ENCODE results near the gene LRTM2.

LRTM2 gene

DNA sequence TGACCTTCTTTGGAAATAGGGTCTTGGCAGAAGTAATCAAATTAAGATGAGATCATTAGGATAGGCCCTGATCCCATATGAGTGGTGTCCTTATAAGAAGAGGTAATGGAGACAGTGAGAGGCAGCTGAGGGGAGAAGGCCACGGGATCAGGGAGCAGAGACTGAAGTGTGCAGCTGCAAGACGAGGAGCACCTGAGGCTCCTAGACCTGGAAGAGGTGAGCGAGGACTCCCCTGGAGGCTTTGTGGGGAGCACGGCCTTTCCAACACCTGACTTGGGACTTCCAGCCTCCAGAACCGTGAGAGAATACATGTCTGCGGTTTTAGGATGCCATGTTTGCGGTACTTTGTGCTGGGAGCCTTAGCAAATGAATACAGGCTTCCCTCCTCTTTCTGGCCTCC, 37.5 kb downstream of the LRTM2 start:
- FAIRE-seq (no peak), DNase-seq (ENCODE audit: insufficient read length, low spot score) (no peak)

- DNase-seq (ENCODE audit: insufficient read length, low spot score) (no peak), FAIRE-seq (no peak)
These were observed 38.1 kb downstream of the LRTM2 start for GRCh38 chr12:1858456-1858855.

DNA sequence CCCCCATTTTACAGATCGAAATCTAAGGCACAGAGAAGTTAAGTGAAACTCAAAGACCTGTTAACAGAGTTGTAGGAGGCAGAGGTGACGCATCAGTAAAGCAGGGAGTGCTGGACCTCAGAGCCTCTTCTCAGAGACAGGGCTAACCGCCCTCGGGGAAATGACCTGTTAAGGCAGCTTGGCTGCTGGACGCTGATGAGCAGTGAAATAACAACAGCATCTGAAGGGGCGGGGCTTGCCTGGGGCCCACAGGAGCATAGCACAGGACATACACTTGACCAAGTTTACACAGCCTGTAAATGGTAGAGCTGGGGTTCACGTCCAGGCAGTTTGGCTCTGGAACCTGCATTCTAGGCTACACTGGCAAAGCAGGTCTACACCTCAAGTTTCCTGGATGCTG, 39.3 kb downstream of the LRTM2 start:
- DNase-seq (ENCODE audit: insufficient read length, low spot score), result no peak
- FAIRE-seq, result no peak

DNA sequence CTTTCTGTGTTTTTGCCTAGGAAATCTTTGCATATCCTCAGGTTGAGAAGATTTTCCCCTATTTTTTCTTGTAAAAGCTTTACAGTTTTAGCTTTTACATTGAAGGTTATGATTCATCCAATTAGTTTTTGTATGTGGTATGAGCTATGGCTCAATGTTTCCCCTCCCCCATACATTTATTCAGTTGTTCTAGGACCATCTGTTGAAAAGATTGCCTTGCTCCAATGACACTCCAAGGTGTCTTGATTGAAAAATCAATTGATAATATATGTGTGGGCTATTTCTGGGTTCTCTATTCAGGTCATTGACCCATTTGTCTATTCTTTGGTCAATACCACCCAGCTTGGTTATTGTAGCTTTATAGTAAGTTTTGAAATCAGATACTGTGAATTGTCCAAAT, 42.6 kb downstream of the LRTM2 start:
- DNase-seq (ENCODE audit: insufficient read length, low spot score), result no peak
- FAIRE-seq, result no peak

DNA sequence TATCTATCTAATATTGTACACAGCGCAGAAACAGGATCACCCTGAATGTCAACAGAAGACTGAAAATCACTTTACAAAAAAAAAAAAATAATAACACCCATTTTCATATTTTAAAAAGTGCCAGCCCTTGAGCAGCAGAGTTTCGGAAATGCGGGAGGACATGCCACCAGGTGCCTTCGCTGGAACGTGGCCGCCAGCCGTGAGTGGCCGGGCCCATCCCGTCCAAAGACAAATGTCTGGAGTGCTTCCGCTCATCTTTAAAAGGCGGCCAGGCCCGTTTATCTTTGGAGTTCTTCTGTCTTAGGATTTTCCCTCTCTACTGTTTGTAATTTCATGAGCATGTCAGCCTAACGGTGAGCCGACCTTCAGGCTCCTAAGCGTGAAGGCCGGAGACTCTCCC, 43.5 kb downstream of the LRTM2 start:
- DNase-seq (ENCODE audit: insufficient read length, low spot score) (no peak), FAIRE-seq (no peak)

GRCh38 chr12:1864456-1864855, 44.1 kb downstream of the LRTM2 start:
- DNase-seq (ENCODE audit: insufficient read length, low spot score), result no peak
- no peak for FAIRE-seq

GRCh38 chr12:1864867-1865266, 44.5 kb downstream of the LRTM2 start:
- no peak for FAIRE-seq

GRCh38 chr12:1865284-1865866, 45.0 kb downstream of the LRTM2 start:
- DNase-seq (ENCODE audit: insufficient read length, low spot score) (no peak), FAIRE-seq (no peak)

More at GRCh38 chr12:1864867-1865266, 44.5 kb downstream of the LRTM2 start:
- no peak for DNase-seq (ENCODE audit: insufficient read length, low spot score)

DNA sequence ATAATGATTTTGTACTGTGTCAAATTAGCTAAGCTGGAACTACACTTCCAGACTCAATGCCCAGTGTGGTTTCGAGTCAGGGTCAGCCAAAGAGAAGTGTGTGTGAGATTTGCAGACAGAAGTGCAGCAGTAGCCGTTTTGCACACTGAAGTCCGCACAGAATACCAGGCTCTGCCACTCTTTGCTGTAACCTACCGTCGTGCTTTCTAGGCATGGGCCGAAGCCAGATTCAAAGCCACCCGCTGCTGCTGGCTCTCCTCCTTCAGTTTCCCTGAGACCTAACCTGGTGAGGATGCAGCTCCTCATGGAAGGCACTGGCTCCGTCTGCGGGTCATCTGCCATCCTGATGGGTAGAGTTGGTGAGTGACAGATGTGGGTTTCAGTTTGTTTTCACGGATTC, 48.8 kb downstream of the LRTM2 start:
- DNase-seq (ENCODE audit: insufficient read length, low spot score) (no peak), FAIRE-seq (no peak)

GRCh38 chr12:1870086-1870485, 49.7 kb downstream of the LRTM2 start:
- DNase-seq (ENCODE audit: insufficient read length, low spot score) (no peak), FAIRE-seq (no peak)

DNA sequence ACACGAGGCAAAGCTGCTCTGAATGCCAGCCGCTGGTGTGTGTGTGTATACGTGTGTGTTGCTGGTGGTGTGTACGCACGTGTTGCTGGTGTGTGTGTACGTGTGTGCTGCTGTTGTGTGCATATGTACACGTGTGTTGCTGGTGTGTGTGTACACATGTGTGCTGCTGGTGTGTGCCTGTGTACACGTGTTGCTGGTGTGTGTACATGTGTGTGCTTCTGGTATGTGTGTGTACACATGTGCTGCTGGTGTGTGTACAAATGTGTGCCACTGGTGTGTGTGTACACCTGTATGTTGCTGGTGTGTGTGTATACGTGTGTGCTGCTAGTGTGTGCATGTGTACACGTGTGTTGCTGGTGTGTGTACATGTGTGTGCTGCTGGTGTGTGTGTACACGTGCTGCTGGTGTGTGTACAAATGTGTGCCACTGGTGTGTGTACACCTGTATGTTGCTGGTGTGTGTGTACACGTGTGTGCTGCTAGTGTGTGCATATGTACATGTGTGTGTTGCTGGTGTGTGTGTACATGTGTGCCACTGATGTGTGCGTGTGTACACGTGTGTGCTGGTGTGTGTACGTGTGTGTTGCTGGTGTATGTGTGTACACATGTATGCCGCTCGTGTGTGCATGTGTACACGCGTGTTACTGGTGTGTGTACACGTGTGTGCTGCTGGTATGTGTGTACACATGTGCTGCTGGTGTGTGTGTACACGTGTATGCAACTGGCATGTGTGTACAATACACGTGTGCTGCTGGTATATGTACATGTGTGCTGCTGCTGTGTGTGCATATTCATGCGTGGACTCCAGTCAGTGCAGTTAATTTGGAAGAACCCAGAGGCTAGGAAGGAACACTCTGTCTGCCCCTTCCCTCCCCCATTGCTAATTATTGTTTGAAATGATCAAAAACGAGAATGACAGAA, 50.9 kb downstream of the LRTM2 start:
- DNase-seq (ENCODE audit: insufficient read length, low spot score), result no peak
- FAIRE-seq, result no peak

DNA sequence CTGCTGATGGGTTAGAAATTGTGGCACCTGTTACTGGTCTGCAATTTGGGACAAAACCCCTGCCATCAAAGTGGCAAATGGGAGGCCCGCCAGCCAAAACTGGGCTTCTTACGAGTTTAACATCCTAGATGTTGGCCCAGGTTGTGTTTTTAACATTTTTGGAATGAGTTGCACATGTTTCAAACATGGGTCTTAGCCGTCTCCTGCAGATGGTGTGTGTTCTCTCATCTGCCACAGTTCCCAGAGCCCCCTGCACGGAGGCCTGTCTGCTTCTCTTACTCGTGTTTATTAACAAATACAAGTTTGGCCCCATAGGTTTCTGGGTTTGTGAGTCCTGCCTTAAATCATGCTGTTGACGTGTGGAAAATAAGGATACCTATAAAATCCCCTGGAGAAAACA, 51.6 kb downstream of the LRTM2 start:
- FAIRE-seq (no peak), DNase-seq (ENCODE audit: insufficient read length, low spot score) (no peak)

- no peak for FAIRE-seq
- DNase-seq (ENCODE audit: insufficient read length, low spot score), result no peak
These were observed 52.1 kb downstream of the LRTM2 start for GRCh38 chr12:1872448-1872847.

DNA sequence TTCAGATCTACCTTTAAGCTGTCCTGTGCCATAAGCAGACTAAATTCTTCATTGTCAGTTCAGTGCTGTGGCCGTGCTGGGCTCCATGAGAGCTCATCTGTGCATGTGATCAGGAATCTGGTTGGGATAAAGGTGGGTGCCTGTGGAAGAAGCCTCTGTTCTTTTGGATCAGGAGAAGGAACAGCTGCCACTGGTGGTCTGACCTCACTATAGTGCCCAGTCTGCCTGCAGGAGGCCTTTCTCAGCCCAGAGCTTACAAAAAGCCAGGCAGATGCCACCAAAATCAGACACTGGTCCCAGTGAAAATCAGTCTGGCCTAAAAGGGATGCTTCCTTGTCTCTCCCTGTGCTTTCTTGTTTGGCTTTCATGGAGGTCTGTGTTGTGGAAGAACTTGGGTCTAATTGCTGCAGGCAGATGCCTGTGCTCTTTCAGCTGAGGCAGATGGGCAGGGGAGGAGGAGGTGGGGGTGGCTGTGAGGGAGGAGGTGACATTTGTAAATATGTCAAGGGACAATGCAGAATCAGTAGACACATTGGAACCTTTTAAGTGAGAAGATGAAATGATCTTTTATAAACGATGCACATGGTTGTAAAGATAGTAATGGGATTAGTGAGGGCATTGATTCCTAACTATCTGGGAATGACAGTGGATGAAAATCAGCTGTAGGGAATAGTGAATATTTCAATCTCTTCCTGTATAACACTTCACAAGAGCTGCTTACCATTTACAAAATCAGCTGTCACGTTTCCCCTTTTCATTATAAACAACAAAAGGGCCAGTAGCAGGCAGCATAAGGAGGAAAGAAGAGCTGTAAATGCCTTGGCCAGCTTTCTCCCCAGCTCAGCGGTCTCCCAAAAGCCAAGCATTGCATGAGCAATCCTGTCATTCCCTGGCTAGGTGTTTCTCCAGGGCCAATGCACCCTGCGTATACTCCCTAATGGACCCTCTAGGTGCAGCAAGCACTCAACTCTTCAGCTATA, 53.5 kb downstream of the LRTM2 start:
- DNase-seq (ENCODE audit: insufficient read length, low spot score), result no peak
- FAIRE-seq, result no peak

DNA sequence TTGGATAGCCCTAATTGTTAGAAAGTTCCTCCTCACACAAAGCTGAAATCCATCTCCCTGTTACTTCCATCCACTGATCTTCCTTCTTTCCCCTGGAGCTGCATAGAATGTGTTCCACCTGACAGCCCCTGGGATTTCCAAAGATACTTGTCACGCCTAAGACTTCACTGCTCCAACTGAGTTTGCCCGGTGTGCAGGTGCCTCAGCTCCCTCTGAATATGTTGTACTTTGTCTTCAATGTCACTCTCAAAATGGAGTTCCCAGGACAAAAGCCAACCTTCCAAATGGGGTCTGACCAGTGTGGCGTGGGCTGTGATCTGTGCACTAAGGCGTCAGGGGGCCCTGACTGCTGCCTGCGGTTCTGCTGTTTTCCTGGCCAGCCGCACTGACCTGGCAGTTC, 55.2 kb downstream of the LRTM2 start:
- DNase-seq (ENCODE audit: insufficient read length, low spot score) (no peak), FAIRE-seq (no peak)

- no peak for FAIRE-seq
- no peak for DNase-seq (ENCODE audit: insufficient read length, low spot score)
These were observed 55.7 kb downstream of the LRTM2 start for GRCh38 chr12:1876086-1876485.

- no peak for DNase-seq (ENCODE audit: insufficient read length, low spot score)
- no peak for FAIRE-seq
These were observed 57.0 kb downstream of the LRTM2 start for GRCh38 chr12:1877169-1877878.

GRCh38 chr12:1878214-1878613, 57.8 kb downstream of the LRTM2 start:
- FAIRE-seq, result no peak
- DNase-seq (ENCODE audit: insufficient read length, low spot score), result no peak

GRCh38 chr12:1878695-1879094, 58.3 kb downstream of the LRTM2 start:
- DNase-seq (ENCODE audit: insufficient read length, low spot score) (no peak), FAIRE-seq (no peak)

GRCh38 chr12:1879633-1880032, 59.3 kb downstream of the LRTM2 start:
- FAIRE-seq (no peak), DNase-seq (ENCODE audit: insufficient read length, low spot score) (no peak)

Measured in GM19239 (cell line).